GM12878 (cell line): ENCODE measurements around the gene TRIL. TPM values are rescaled to one million over a fixed set of nuclear protein-coding genes. Genes with fewer than 3 reads are reported as not detected.

Source experiments
- ATAC-seq: fragments of 200-7000 bp; cut with Tn5 transposase; 3 replicates; pipeline ENCODE4 v1.9.1; 2020; ENCODE audit warnings: mild to moderate bottlenecking, moderate library complexity
- BruUV-seq: library from RNA; stranded (reverse); fragments of 400-500 nt; replicated peaks from 2 replicates; lab custom pipeline; 2021; lab: Mats Ljungman, UMichigan
- CTCF ChIA-PET: fragments of 300-600 bp; sonication (Branson Sonifier 250); formaldehyde crosslinking; extraction: SDS; loops from one replicate; lab custom pipeline; 2021; ENCODE audit warnings: inconsistent platforms; lab: Yijun Ruan, JAX
- POLR2A ChIA-PET: fragments of 350-600 bp; formaldehyde crosslinking; extraction: SDS; loops from one replicate; lab custom pipeline; 2021; ENCODE audit warnings: inconsistent platforms; lab: Charles Lee
- RAD21 ChIA-PET: fragments of 300-600 bp; sonication (Branson Sonifier 250); formaldehyde crosslinking; loops from one replicate; lab custom pipeline; 2023; ENCODE audit warnings: antibody characterized with exemption; ENCODE audit not compliant: unreplicated experiment; lab: Charles Lee
- SMC1A ChIA-PET: fragments of 300-600 bp; sonication (Branson Sonifier 250); formaldehyde crosslinking; loops from one replicate; lab custom pipeline; 2023; ENCODE audit not compliant: unreplicated experiment, uncharacterized antibody; lab: Charles Lee
- DNase-seq: peaks from one replicate; pipeline ENCODE4 v3.0.0-alpha.2; 2011; ENCODE audit warnings: low read depth, low spot score
- FAIRE-seq: peaks from 3 replicates; lab custom pipeline; 2011; peaks lifted over from hg19 to GRCh38; lab: Jason Lieb, UNC
- H2AFZ ChIP-seq: 2 replicates; pipeline ENCODE4 v1.6.0; 2011; ENCODE audit warnings: low read depth, low read length, control low read depth; ENCODE audit not compliant: control insufficient read depth
- H3K27ac ChIP-seq: 2 replicates; pipeline ENCODE4 v1.5.1; 2011; ENCODE audit warnings: control low read depth; ENCODE audit not compliant: control insufficient read depth, insufficient read depth
- H3K27me3 ChIP-seq, 2 experiments: replicated peaks in 1 of 2; 2 replicates each; pipeline versions ENCODE4 v1.6.0 to v1.6.1; 2011; ENCODE audit warnings: low read length in 1 of 2; ENCODE audit not compliant: control insufficient read depth in 2 of 2, insufficient read depth in 2 of 2
- H3K36me3 ChIP-seq, 2 experiments: 2 replicates each; pipeline ENCODE4 v1.5.1; 2011; ENCODE audit warnings: low read length in 1 of 2; ENCODE audit not compliant: control insufficient read depth in 2 of 2, insufficient read depth in 2 of 2
- H3K4me1 ChIP-seq: 2 replicates; pipeline ENCODE4 v1.6.1; 2011; ENCODE audit warnings: mild to moderate bottlenecking, low read length, moderate library complexity, mixed read lengths; ENCODE audit not compliant: control insufficient read depth, insufficient read depth
- H3K4me2 ChIP-seq: 2 replicates; pipeline ENCODE4 v1.6.0; 2011; ENCODE audit warnings: control low read depth; ENCODE audit not compliant: control insufficient read depth, insufficient read depth
- H3K4me3 ChIP-seq: fragments of 200-600 bp; sonication (generic); 2 replicates; pipeline ENCODE4 v1.5.1; 2016
- H3K79me2 ChIP-seq: 2 replicates; pipeline ENCODE4 v1.6.0; 2011; ENCODE audit warnings: low read length; ENCODE audit not compliant: control insufficient read depth, insufficient read depth
- H3K9ac ChIP-seq: 2 replicates; pipeline ENCODE4 v1.8.0; 2011; ENCODE audit warnings: low read length, control low read depth, mixed read lengths; ENCODE audit not compliant: control insufficient read depth, insufficient read depth
- H3K9me3 ChIP-seq: replicated peaks from 3 replicates; pipeline ENCODE4 v1.5.1; 2011; ENCODE audit warnings: mild to moderate bottlenecking, low read length; ENCODE audit not compliant: control insufficient read depth, insufficient read depth
- H4K20me1 ChIP-seq: 2 replicates; pipeline ENCODE4 v1.6.0; 2011; ENCODE audit not compliant: control insufficient read depth, insufficient read depth
- BCL11A ChIP-seq: IDR thresholded peaks from 2 replicates; pipeline ENCODE4 v1.6.1; 2011; ENCODE audit warnings: low read depth, low read length
- BHLHE40 ChIP-seq, 2 experiments: fragments of 450-650 bp in 1 of 2; IDR thresholded peaks; 2 replicates each; pipeline ENCODE4 v1.6.1; 2011 to 2017; ENCODE audit warnings: low read depth in 2 of 2, borderline replicate concordance in 1 of 2, improper control_type of control experiment in 1 of 2, low read length in 1 of 2, mild to moderate bottlenecking in 1 of 2
- E2F8 ChIP-seq: fragments of 450-650 bp; IDR thresholded peaks from 2 replicates; pipeline ENCODE4 v1.6.1; 2018; ENCODE audit warnings: mild to moderate bottlenecking, low read depth, moderate library complexity; ENCODE audit not compliant: partially characterized antibody
- IRF3 ChIP-seq: fragments of 450-650 bp; IDR thresholded peaks from 2 replicates; pipeline ENCODE4 v1.6.1; 2014; ENCODE audit warnings: mild to moderate bottlenecking
- KDM1A ChIP-seq: fragments of 200-600 bp; sonication (generic); IDR thresholded peaks from 2 replicates; pipeline ENCODE4 v1.6.1; 2016; ENCODE audit warnings: borderline replicate concordance
- MTA3 ChIP-seq: IDR thresholded peaks from 2 replicates; pipeline ENCODE4 v1.6.1; 2012; ENCODE audit warnings: low read length, inconsistent platforms, borderline replicate concordance
- MYB ChIP-seq: fragments of 150-350 bp; IDR thresholded peaks from 2 replicates; pipeline ENCODE4 v1.6.1; 2014; ENCODE audit warnings: mild to moderate bottlenecking, low read depth, low read length, borderline replicate concordance
- SPI1 ChIP-seq: IDR thresholded peaks from 2 replicates; pipeline ENCODE4 v1.6.1; 2011; ENCODE audit warnings: low read depth, mild to moderate bottlenecking, low read length, moderate library complexity, borderline replicate concordance; ENCODE audit not compliant: insufficient read depth
- SREBF2 ChIP-seq: IDR thresholded peaks from 2 replicates; pipeline ENCODE4 v1.6.1; 2012; ENCODE audit warnings: mild to moderate bottlenecking, low read length
- TCF12 ChIP-seq: IDR thresholded peaks from 2 replicates; pipeline ENCODE4 v1.6.1; 2011; ENCODE audit warnings: low read depth, mild to moderate bottlenecking, low read length
- TCF7 ChIP-seq: IDR thresholded peaks from 2 replicates; pipeline ENCODE4 v1.6.1; 2014; ENCODE audit warnings: antibody characterized with exemption, borderline replicate concordance
- YBX1 ChIP-seq: fragments of 450-650 bp; IDR thresholded peaks from 2 replicates; pipeline ENCODE4 v1.6.1; 2016; ENCODE audit warnings: antibody characterized with exemption
- ZBTB11 ChIP-seq: fragments of 450-650 bp; formaldehyde crosslinking; IDR thresholded peaks from 2 replicates; pipeline ENCODE4 v1.5.0; 2022; ENCODE audit warnings: mild to moderate bottlenecking, missing genetic modification characterization
- ZNF622 ChIP-seq: fragments of 450-650 bp; IDR thresholded peaks from 2 replicates; pipeline ENCODE4 v1.6.1; 2017; ENCODE audit warnings: mild to moderate bottlenecking, inconsistent platforms
- in situ Hi-C: fragments of 300-500 bp; cut with MboI; formaldehyde crosslinking; loops from 9 replicates; pipeline ENCODE4 v1.14.3; 2018; ENCODE audit warnings: mixed read lengths
- intact Hi-C: fragments of 100-400 bp; cut with micrococcal nuclease; formaldehyde crosslinking; loops from one replicate; pipeline ENCODE4 v1.14.2; 2022; ENCODE audit not compliant: unreplicated experiment
- polyA plus RNA-seq, 11 experiments: library from polyadenylated mRNA; depleted of rRNA in 4 of 11; unstranded in 6 of 11; stranded (reverse) in 5 of 11; fragments of >200 nt; fragmentation: Nextera tagmentation in 4 of 11; fragmentation: Illumina TruSeq in 1 of 11; extraction: Ambion mirVana in 4 of 11; extraction: Trizol in 1 of 11; gene quantifications; 1 replicate in 1 of 11; 2 replicates in 10 of 11; pipeline versions ENCODE4 v1.2.1 to v1.2.3, GENCODE V29; 2011 to 2016; ENCODE audit warnings: inconsistent platforms in 2 of 11, missing spikeins in 2 of 11, low read depth in 1 of 11
- total RNA-seq, 4 experiments: library from RNA; depleted of rRNA in 3 of 4; stranded (reverse); fragments of >200 nt in 3 of 4; fragmentation: Illumina TruSeq in 1 of 4; extraction: Trizol in 1 of 4; gene quantifications; 2 replicates each; pipeline versions ENCODE4 v1.2.1 to v1.2.3, GENCODE V29; 2013 to 2021
- TF ChIP-seq, protein P1 (sequence below): fragments of 450-650 bp; formaldehyde crosslinking; IDR thresholded peaks from 2 replicates; pipeline ENCODE4 v1.4.0; 2022; ENCODE audit warnings: mild to moderate bottlenecking, moderate library complexity

TRIL gene
- total and polyA plus RNA-seq, 10 of the 15 experiments (the other 5 are each of a cell fraction or from before 2014, with no cell fraction given) = not detected

DNA sequence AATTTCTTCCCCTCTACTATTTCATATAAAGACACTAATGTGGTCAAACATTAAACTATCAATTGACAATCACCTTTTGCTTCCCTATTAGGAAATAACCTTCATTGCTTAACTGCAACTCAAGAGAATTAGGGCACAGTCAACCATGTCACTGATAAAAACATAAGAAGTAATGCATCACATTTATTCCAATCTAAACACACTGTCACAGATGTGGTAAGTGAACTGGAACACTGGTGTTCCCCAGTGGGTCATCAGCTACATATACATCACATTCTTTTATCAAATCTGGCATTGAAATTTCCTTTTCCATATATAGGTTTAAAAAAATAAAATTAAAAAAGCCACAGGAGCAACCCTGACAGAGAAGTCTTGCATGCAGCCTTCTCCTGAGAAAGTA is 3.7 kb downstream of the TRIL start:
- FAIRE-seq = no peak
- Histone ChIP-seq H3K4me1 (no peaks in the 10 kb centered on the region), H4K20me1 (no peaks in the 10 kb centered on the region), H3K9me3 (peaks cover 3% of the 10 kb centered on the region; the same call in 2 of the 3 replicates), H3K27me3 (peaks cover 11 to 17% of the 10 kb centered on the region in 2 experiments), H3K9ac (no peak overlapping the region), H3K36me3 (no peaks in the 10 kb centered on the region), H2AFZ (no peak overlapping the region), H3K4me2 (no peak overlapping the region), H3K79me2 (no peaks in the 10 kb centered on the region), H3K4me3 (no peak overlapping the region), H3K27ac (no peak overlapping the region)
- CTCF ChIA-PET = no interaction called here
- RAD21 ChIA-PET = no interaction called here
- POLR2A ChIA-PET = no interaction called here
- intact Hi-C loops (no loop called here), in situ Hi-C loops (no loop called here)
- ATAC-seq = no peak
- no peak for DNase-seq
- SMC1A ChIA-PET = no interaction called here
- BruUV-seq = no TSS peak
- no peak for TF ChIP-seq KDM1A
- TF ChIP-seq SREBF2 = no peak
- no peak for TF ChIP-seq MTA3
- no peak for TF ChIP-seq BCL11A
- no peak for TF ChIP-seq IRF3
- TF ChIP-seq TCF12 = no peak
- TF ChIP-seq MYB = no peak
- no peak for TF ChIP-seq SPI1
- no peak for TF ChIP-seq ZNF622
- TF ChIP-seq ZBTB11 = no peak
- no peak for TF ChIP-seq E2F8
- TF ChIP-seq TCF7 = no peak
- TF ChIP-seq BHLHE40 (IDR thresholded peaks at IDR 0.05; ENCODE audit: borderline replicate concordance in 1 of 2, low read depth in 2 of 2, low read length in 1 of 2) = no peak
- TF ChIP-seq YBX1 = no peak
- TF ChIP-seq, protein P1, sequence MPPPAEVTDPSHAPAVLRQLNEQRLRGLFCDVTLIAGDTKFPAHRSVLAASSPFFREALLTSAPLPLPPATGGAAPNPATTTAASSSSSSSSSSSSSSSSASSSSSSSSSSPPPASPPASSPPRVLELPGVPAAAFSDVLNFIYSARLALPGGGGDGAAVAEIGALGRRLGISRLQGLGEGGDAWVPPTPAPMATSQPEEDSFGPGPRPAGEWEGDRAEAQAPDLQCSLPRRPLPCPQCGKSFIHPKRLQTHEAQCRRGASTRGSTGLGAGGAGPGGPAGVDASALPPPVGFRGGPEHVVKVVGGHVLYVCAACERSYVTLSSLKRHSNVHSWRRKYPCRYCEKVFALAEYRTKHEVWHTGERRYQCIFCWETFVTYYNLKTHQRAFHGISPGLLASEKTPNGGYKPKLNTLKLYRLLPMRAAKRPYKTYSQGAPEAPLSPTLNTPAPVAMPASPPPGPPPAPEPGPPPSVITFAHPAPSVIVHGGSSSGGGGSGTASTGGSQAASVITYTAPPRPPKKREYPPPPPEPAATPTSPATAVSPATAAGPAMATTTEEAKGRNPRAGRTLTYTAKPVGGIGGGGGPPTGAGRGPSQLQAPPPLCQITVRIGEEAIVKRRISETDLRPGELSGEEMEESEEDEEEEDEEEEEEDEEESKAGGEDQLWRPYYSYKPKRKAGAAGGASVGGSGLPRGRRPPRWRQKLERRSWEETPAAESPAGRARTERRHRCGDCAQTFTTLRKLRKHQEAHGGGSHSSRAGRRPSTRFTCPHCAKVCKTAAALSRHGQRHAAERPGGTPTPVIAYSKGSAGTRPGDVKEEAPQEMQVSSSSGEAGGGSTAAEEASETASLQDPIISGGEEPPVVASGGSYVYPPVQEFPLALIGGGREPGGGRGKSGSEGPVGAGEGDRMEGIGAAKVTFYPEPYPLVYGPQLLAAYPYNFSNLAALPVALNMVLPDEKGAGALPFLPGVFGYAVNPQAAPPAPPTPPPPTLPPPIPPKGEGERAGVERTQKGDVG (CRISPR knock-in tag) = no peak
